MM.1S (cell line): ENCODE measurements around the gene CRIP3.

Source experiments
- EZH2phosphoT487 ChIP-seq: fragments of 300-600 bp; sonication (generic); IDR thresholded peaks from 2 replicates; pipeline ENCODE4 v1.6.1; 2018; ENCODE audit warnings: antibody characterized with exemption, low read length
- TF ChIP-seq, protein P1 (sequence below): fragments of 300-600 bp; sonication (generic); IDR thresholded peaks from 2 replicates; pipeline ENCODE4 v1.5.1; 2016; ENCODE audit warnings: antibody characterized with exemption, low read length, mixed read lengths

DNA sequence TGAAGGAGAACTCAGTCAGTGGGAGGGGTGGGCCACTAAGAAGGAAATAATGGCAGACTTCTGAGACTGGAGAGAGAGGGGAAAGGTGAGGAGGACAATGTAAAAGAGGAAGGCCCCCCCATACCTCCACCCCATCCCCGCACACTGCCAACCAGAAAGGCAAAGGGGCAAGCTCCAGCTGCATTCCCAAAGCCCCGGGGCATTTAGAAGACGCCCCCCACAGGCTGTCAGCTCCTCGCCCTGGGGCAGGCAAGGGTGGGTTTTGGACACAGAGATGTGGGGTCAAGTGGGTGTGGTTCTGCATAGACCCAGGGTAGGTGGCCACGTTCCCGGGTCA, 31.4 kb downstream of the CRIP3 start:
- TF ChIP-seq, protein P1, sequence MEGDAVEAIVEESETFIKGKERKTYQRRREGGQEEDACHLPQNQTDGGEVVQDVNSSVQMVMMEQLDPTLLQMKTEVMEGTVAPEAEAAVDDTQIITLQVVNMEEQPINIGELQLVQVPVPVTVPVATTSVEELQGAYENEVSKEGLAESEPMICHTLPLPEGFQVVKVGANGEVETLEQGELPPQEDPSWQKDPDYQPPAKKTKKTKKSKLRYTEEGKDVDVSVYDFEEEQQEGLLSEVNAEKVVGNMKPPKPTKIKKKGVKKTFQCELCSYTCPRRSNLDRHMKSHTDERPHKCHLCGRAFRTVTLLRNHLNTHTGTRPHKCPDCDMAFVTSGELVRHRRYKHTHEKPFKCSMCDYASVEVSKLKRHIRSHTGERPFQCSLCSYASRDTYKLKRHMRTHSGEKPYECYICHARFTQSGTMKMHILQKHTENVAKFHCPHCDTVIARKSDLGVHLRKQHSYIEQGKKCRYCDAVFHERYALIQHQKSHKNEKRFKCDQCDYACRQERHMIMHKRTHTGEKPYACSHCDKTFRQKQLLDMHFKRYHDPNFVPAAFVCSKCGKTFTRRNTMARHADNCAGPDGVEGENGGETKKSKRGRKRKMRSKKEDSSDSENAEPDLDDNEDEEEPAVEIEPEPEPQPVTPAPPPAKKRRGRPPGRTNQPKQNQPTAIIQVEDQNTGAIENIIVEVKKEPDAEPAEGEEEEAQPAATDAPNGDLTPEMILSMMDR, result no peak
- TF ChIP-seq EZH2phosphoT487, result no peak
